ENCODE measurements around the gene CTNND1.

DNA sequence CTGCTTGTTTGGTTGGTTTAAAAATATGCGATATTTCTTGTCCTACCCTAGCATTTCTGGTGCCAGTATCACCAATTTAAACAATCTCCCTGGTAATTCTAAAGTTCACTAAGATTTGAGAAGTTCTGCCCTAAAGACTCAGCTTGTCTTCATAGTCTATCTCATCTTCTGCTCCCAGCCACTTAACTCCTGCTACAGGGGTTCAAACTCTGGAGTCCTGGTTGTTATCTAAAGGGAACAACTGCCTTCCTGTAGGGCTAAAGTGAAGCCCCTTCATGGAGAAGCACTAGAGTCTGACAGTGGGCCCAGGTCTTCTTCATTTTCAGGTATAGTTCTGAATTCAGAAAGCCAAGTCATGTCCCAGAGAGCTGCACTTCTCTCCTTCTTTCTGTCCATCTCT, 73.2 kb downstream of the CTNND1 start:
- no peak for TF ChIP-seq CHD1 (IDR thresholded peaks at IDR 0.05; ENCODE audit: low read depth, low read length)
- TF ChIP-seq CBFB (IDR thresholded peaks at IDR 0.05; ENCODE audit: low read depth), result no peak
- no peak for TF ChIP-seq TCF7 (IDR thresholded peaks at IDR 0.05; ENCODE audit: borderline replicate concordance)
- TF ChIP-seq CTCF (IDR thresholded peaks at IDR 0.05 in 2 of 3, conservative IDR thresholded peaks at IDR 0.05 in 1 of 3; ENCODE audit: control insufficient read depth in 2 of 3, extremely low read depth in 1 of 3, insufficient read depth in 1 of 3, low read depth in 3 of 3, low read length in 3 of 3), result no peak
- TF ChIP-seq, protein P1, sequence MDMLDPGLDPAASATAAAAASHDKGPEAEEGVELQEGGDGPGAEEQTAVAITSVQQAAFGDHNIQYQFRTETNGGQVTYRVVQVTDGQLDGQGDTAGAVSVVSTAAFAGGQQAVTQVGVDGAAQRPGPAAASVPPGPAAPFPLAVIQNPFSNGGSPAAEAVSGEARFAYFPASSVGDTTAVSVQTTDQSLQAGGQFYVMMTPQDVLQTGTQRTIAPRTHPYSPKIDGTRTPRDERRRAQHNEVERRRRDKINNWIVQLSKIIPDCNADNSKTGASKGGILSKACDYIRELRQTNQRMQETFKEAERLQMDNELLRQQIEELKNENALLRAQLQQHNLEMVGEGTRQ (IDR thresholded peaks at IDR 0.05; ENCODE audit: borderline replicate concordance, low read depth, low read length), result no peak

Data from GM12878 (cell line).